Thyroid gland (tissue), 4 donors: ENCODE results near the gene OSBPL3.

Experiments used
- CTCF ChIP-seq, 6 experiments: fragments of 200-600 bp in 3 of 6; fragments of 450-650 bp in 3 of 6; sonication (generic) in 3 of 6; IDR thresholded peaks; one replicate each; pipeline ENCODE4 v1.5.1; 2016 to 2019; ENCODE audit warnings: antibody characterized with exemption in 6 of 6, mild to moderate bottlenecking in 2 of 6, inconsistent platforms in 1 of 6, moderate library complexity in 1 of 6
- POLR2A ChIP-seq, 2 donors: fragments of 450-650 bp; IDR thresholded peaks; one replicate each; pipeline ENCODE4 v1.6.1; 2017; ENCODE audit warnings: antibody characterized with exemption in 2 of 2, mild to moderate bottlenecking in 2 of 2, moderate library complexity in 1 of 2

GRCh38 chr7:24824896-24825295 lies 155.1 kb downstream of the OSBPL3 start:
- TF ChIP-seq POLR2A (IDR thresholded peaks at IDR 0.05): no peak
- no peak for TF ChIP-seq CTCF (IDR thresholded peaks at IDR 0.05)
